HCT116 (cell line): ENCODE data around the gene ANP32B.

Source experiments
- CTCF ChIP-seq, 3 experiments: fragments of 200-600 bp in 1 of 3; sonication (generic) in 1 of 3; IDR thresholded peaks in 2 of 3; conservative IDR thresholded peaks in 1 of 3; 2 replicates each; pipeline ENCODE4 v1.5.1; 2012 to 2017; ENCODE audit warnings: low read depth in 2 of 3, low read length in 2 of 3, antibody characterized with exemption in 1 of 3, borderline replicate concordance in 1 of 3, control low read depth in 1 of 3, mild to moderate bottlenecking in 1 of 3, mixed read lengths in 1 of 3, mixed run types in 1 of 3, moderate library complexity in 1 of 3; ENCODE audit not compliant: insufficient read depth in 1 of 3
- JUND ChIP-seq: IDR thresholded peaks from 2 replicates; pipeline ENCODE4 v1.6.1; 2012
- POLR2A ChIP-seq: IDR thresholded peaks from 2 replicates; pipeline ENCODE4 v1.7.0; 2011; ENCODE audit warnings: borderline replicate concordance; ENCODE audit not compliant: insufficient read depth, insufficient read length; ENCODE audit errors: extremely low read depth
- REST ChIP-seq: IDR thresholded peaks from 2 replicates; pipeline ENCODE4 v1.6.1; 2012; ENCODE audit warnings: low read depth
- SP1 ChIP-seq: IDR thresholded peaks from 2 replicates; pipeline ENCODE4 v1.6.1; 2012; ENCODE audit warnings: low read depth
- ZFX ChIP-seq: fragments of 450-650 bp; IDR thresholded peaks from 2 replicates; pipeline ENCODE4 v1.6.1; 2017
- ZNF274 ChIP-seq: fragments of 200-500 bp; sonication (Bioruptor generic); IDR thresholded peaks from 2 replicates; pipeline ENCODE4 v1.6.1; 2014; ENCODE audit warnings: mild to moderate bottlenecking, low read depth, low read length, inconsistent platforms
- TF ChIP-seq, protein P1 (sequence below): IDR thresholded peaks from 2 replicates; pipeline ENCODE4 v1.6.1; 2011; ENCODE audit warnings: mild to moderate bottlenecking, low read length, moderate library complexity; ENCODE audit not compliant: insufficient replicate concordance; ENCODE audit errors: extremely low read depth

- TF ChIP-seq CTCF (IDR thresholded peaks at IDR 0.05 in 2 of 3, conservative IDR thresholded peaks at IDR 0.05 in 1 of 3; ENCODE audit: borderline replicate concordance in 1 of 3, insufficient read depth in 1 of 3, low read depth in 2 of 3, low read length in 2 of 3) (no peak), REST (no peak), ZNF274 (no peak), ZFX (no peak), SP1 (no peak), POLR2A (no peak), JUND (no peak)
- TF ChIP-seq, protein P1, sequence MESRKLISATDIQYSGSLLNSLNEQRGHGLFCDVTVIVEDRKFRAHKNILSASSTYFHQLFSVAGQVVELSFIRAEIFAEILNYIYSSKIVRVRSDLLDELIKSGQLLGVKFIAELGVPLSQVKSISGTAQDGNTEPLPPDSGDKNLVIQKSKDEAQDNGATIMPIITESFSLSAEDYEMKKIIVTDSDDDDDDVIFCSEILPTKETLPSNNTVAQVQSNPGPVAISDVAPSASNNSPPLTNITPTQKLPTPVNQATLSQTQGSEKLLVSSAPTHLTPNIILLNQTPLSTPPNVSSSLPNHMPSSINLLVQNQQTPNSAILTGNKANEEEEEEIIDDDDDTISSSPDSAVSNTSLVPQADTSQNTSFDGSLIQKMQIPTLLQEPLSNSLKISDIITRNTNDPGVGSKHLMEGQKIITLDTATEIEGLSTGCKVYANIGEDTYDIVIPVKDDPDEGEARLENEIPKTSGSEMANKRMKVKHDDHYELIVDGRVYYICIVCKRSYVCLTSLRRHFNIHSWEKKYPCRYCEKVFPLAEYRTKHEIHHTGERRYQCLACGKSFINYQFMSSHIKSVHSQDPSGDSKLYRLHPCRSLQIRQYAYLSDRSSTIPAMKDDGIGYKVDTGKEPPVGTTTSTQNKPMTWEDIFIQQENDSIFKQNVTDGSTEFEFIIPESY = no peak
Measured at GRCh38 chr9:97964901-97965300, 18.2 kb upstream of the ANP32B start.
